HEK293 (cell line): ENCODE data around the gene PLXNA2.

Source experiments
- CTCF ChIA-PET: fragments of 350-600 bp; formaldehyde crosslinking; extraction: SDS; loops from one replicate; lab custom pipeline; 2021; ENCODE audit warnings: antibody characterized with exemption; lab: Yijun Ruan, JAX
- POLR2A ChIA-PET: fragments of 300-600 bp; formaldehyde crosslinking; extraction: SDS; loops from one replicate; lab custom pipeline; 2020; ENCODE audit warnings: antibody characterized with exemption, inconsistent platforms; lab: Yijun Ruan, JAX
- H3K27ac ChIP-seq: fragments of 200-500 bp; sonication (Bioruptor generic); 2 replicates; pipeline ENCODE4 v1.5.1; 2014; ENCODE audit warnings: low read depth, low read length, control low read depth, inconsistent platforms; ENCODE audit errors: extremely low read depth
- H3K36me3 ChIP-seq, 2 experiments: fragments of 200-500 bp in 1 of 2; sonication (Bioruptor generic) in 1 of 2; 1 replicate in 1 of 2; 2 replicates in 1 of 2; pipeline ENCODE4 v1.5.1; 2014 to 2017; ENCODE audit warnings: inconsistent platforms in 2 of 2, low read length in 2 of 2; ENCODE audit not compliant: control insufficient read depth in 2 of 2, insufficient read depth in 1 of 2
- H3K4me1 ChIP-seq: fragments of 200-500 bp; sonication (Bioruptor generic); 2 replicates; pipeline ENCODE4 v1.5.1; 2014; ENCODE audit warnings: mild to moderate bottlenecking, low read length, inconsistent platforms; ENCODE audit not compliant: control insufficient read depth, insufficient read depth
- H3K4me3 ChIP-seq: 2 replicates; pipeline ENCODE4 v1.5.1; 2011; ENCODE audit warnings: low read depth, mild to moderate bottlenecking, control low read depth, low read length, moderate library complexity
- H3K9me3 ChIP-seq: fragments of 200-500 bp; sonication (Bioruptor generic); 2 replicates; pipeline ENCODE4 v1.5.1; 2014; ENCODE audit warnings: low read depth, low read length, inconsistent platforms; ENCODE audit not compliant: control insufficient read depth, insufficient read depth
- HIC1 ChIP-seq: fragments of 450-650 bp; formaldehyde crosslinking; IDR thresholded peaks from 2 replicates; pipeline ENCODE4 v1.5.1; 2016; ENCODE audit warnings: missing biosample characterization, missing genetic modification characterization
- HOXD13 ChIP-seq: sonication (generic); formaldehyde crosslinking; IDR thresholded peaks from 2 replicates; pipeline ENCODE4 v1.8.0; 2022; ENCODE audit warnings: missing genetic modification reagents, borderline replicate concordance
- KLF10 ChIP-seq: fragments of 450-650 bp; IDR thresholded peaks from 2 replicates; pipeline ENCODE4 v1.5.1; 2018; ENCODE audit warnings: missing biosample characterization, mild to moderate bottlenecking, missing genetic modification characterization
- MYNN ChIP-seq: fragments of 450-650 bp; formaldehyde crosslinking; IDR thresholded peaks from 2 replicates; pipeline ENCODE4 v1.5.1; 2016; ENCODE audit warnings: missing biosample characterization, missing genetic modification characterization, borderline replicate concordance
- SETDB1 ChIP-seq: IDR thresholded peaks from one replicate; pipeline ENCODE4 v1.6.1; 2017; ENCODE audit warnings: mild to moderate bottlenecking, low read length, moderate library complexity, mixed read lengths; ENCODE audit not compliant: insufficient read length
- TSHZ1 ChIP-seq: fragments of 450-650 bp; formaldehyde crosslinking; IDR thresholded peaks from 2 replicates; pipeline ENCODE4 v1.5.1; 2016; ENCODE audit warnings: missing biosample characterization, missing genetic modification characterization, borderline replicate concordance
- ZBTB11 ChIP-seq: fragments of 450-650 bp; formaldehyde crosslinking; conservative IDR thresholded peaks from 2 replicates; pipeline ENCODE4 v1.5.1; 2016; ENCODE audit warnings: low read depth, missing biosample characterization, missing genetic modification characterization
- ZIC2 ChIP-seq: fragments of 450-650 bp; formaldehyde crosslinking; IDR thresholded peaks from 2 replicates; pipeline ENCODE4 v1.5.1; 2016; ENCODE audit warnings: missing biosample characterization, missing genetic modification characterization
- ZNF174 ChIP-seq: fragments of 450-650 bp; formaldehyde crosslinking; IDR thresholded peaks from 2 replicates; pipeline ENCODE4 v1.5.0; 2017; ENCODE audit warnings: missing biosample characterization, mild to moderate bottlenecking, missing genetic modification characterization
- ZNF175 ChIP-seq: fragments of 450-650 bp; formaldehyde crosslinking; IDR thresholded peaks from 2 replicates; pipeline ENCODE4 v1.5.1; 2016; ENCODE audit warnings: missing biosample characterization, missing genetic modification characterization
- ZNF223 ChIP-seq: fragments of 450-650 bp; formaldehyde crosslinking; IDR thresholded peaks from 2 replicates; pipeline ENCODE4 v1.5.1; 2016; ENCODE audit warnings: missing biosample characterization, missing genetic modification characterization
- ZNF23 ChIP-seq: fragments of 450-650 bp; formaldehyde crosslinking; IDR thresholded peaks from 2 replicates; pipeline ENCODE4 v1.5.1; 2016; ENCODE audit warnings: missing biosample characterization, missing genetic modification characterization, borderline replicate concordance
- ZNF274 ChIP-seq, 2 experiments: fragments of 200-500 bp in 1 of 2; fragments of 450-650 bp in 1 of 2; sonication (Bioruptor generic) in 1 of 2; formaldehyde crosslinking in 1 of 2; IDR thresholded peaks; 2 replicates each; pipeline versions ENCODE4 v1.5.1 to v1.6.1; 2014 to 2016; ENCODE audit warnings: borderline replicate concordance in 1 of 2, inconsistent platforms in 1 of 2, low read length in 1 of 2, missing biosample characterization in 1 of 2, missing genetic modification characterization in 1 of 2
- ZNF416 ChIP-seq: fragments of 450-650 bp; formaldehyde crosslinking; IDR thresholded peaks from 2 replicates; pipeline ENCODE4 v1.5.1; 2016; ENCODE audit warnings: missing biosample characterization, missing genetic modification characterization
- ZNF513 ChIP-seq: fragments of 450-650 bp; IDR thresholded peaks from 2 replicates; pipeline ENCODE4 v1.5.1; 2018; ENCODE audit warnings: missing biosample characterization, missing genetic modification characterization
- ZNF544 ChIP-seq: fragments of 450-650 bp; formaldehyde crosslinking; IDR thresholded peaks from 2 replicates; pipeline ENCODE4 v1.5.0; 2017; ENCODE audit warnings: missing biosample characterization, missing genetic modification characterization
- ZNF626 ChIP-seq: fragments of 450-650 bp; sonication (Bioruptor Pico); formaldehyde crosslinking; IDR thresholded peaks from 2 replicates; pipeline ENCODE4 v1.5.1; 2018; ENCODE audit warnings: missing biosample characterization, missing genetic modification characterization, inconsistent platforms
- ZSCAN23 ChIP-seq: fragments of 450-650 bp; formaldehyde crosslinking; IDR thresholded peaks from 2 replicates; pipeline ENCODE4 v1.5.1; 2016; ENCODE audit warnings: missing biosample characterization, missing genetic modification characterization
- TF ChIP-seq, protein P1 (sequence below): fragments of 450-650 bp; formaldehyde crosslinking; IDR thresholded peaks from 2 replicates; pipeline ENCODE4 v1.5.1; 2016; ENCODE audit warnings: missing biosample characterization, missing genetic modification characterization, borderline replicate concordance

Gene PLXNA2

GRCh38 chr1:208256556-208256955 is 12.4 kb upstream of the PLXNA2 start (continued):
- TF ChIP-seq ZBTB11 (tag by site-specific recombination) (no peak), ZNF23 (tag by site-specific recombination) (no peak), KLF10 (tag by site-specific recombination) (no peak), HIC1 (no peak), ZNF175 (tag by site-specific recombination) (no peak), ZNF544 (tag by site-specific recombination) (no peak), ZNF274 (IDR thresholded peaks at IDR 0.05; ENCODE audit: low read length) (no peak), ZNF274 (tag by site-specific recombination; IDR thresholded peaks at IDR 0.05; ENCODE audit: borderline replicate concordance) (no peak)
- TF ChIP-seq, protein P1, sequence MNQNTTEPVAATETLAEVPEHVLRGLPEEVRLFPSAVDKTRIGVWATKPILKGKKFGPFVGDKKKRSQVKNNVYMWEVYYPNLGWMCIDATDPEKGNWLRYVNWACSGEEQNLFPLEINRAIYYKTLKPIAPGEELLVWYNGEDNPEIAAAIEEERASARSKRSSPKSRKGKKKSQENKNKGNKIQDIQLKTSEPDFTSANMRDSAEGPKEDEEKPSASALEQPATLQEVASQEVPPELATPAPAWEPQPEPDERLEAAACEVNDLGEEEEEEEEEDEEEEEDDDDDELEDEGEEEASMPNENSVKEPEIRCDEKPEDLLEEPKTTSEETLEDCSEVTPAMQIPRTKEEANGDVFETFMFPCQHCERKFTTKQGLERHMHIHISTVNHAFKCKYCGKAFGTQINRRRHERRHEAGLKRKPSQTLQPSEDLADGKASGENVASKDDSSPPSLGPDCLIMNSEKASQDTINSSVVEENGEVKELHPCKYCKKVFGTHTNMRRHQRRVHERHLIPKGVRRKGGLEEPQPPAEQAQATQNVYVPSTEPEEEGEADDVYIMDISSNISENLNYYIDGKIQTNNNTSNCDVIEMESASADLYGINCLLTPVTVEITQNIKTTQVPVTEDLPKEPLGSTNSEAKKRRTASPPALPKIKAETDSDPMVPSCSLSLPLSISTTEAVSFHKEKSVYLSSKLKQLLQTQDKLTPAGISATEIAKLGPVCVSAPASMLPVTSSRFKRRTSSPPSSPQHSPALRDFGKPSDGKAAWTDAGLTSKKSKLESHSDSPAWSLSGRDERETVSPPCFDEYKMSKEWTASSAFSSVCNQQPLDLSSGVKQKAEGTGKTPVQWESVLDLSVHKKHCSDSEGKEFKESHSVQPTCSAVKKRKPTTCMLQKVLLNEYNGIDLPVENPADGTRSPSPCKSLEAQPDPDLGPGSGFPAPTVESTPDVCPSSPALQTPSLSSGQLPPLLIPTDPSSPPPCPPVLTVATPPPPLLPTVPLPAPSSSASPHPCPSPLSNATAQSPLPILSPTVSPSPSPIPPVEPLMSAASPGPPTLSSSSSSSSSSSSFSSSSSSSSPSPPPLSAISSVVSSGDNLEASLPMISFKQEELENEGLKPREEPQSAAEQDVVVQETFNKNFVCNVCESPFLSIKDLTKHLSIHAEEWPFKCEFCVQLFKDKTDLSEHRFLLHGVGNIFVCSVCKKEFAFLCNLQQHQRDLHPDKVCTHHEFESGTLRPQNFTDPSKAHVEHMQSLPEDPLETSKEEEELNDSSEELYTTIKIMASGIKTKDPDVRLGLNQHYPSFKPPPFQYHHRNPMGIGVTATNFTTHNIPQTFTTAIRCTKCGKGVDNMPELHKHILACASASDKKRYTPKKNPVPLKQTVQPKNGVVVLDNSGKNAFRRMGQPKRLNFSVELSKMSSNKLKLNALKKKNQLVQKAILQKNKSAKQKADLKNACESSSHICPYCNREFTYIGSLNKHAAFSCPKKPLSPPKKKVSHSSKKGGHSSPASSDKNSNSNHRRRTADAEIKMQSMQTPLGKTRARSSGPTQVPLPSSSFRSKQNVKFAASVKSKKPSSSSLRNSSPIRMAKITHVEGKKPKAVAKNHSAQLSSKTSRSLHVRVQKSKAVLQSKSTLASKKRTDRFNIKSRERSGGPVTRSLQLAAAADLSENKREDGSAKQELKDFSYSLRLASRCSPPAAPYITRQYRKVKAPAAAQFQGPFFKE (tag by site-specific recombination): no peak

GRCh38 chr1:208256091-208256490 is 11.9 kb upstream of the PLXNA2 start:
- Histone ChIP-seq H3K27ac (no peak overlapping the region), H3K9me3 (no peaks in the 10 kb centered on the region), H3K4me3 (no peak overlapping the region), H3K36me3 (no peaks in the 10 kb centered on the region), H3K4me1 (no peaks in the 10 kb centered on the region)
- POLR2A ChIA-PET: no interaction called here
- CTCF ChIA-PET: interaction anchor here (0.8 kb wide), 1 partner anchor 11 kb away, joined by 3 read pairs; no protein-coding TSS in a partner anchor
- TF ChIP-seq ZNF174 (tag by site-specific recombination): no peak
- TF ChIP-seq ZNF513: no peak
- no peak for TF ChIP-seq ZNF274 (IDR thresholded peaks at IDR 0.05; ENCODE audit: low read length)
- no peak for TF ChIP-seq ZNF274 (tag by site-specific recombination; IDR thresholded peaks at IDR 0.05; ENCODE audit: borderline replicate concordance)
- no peak for TF ChIP-seq ZNF626 (tag by site-specific recombination)
- no peak for TF ChIP-seq ZNF416 (tag by site-specific recombination)
- no peak for TF ChIP-seq ZNF223 (tag by site-specific recombination)
- no peak for TF ChIP-seq SETDB1
- TF ChIP-seq ZIC2 (tag by site-specific recombination): no peak
- TF ChIP-seq ZSCAN23 (tag by site-specific recombination): no peak
- TF ChIP-seq MYNN (tag by site-specific recombination): no peak
- TF ChIP-seq HOXD13: no peak
- TF ChIP-seq TSHZ1 (tag by site-specific recombination): no peak
